Measurements from ENCODE around the gene LAMC3.

The LAMC3 gene

GRCh38 chr9:131082774-131083512 lies 74.0 kb downstream of the LAMC3 start:
- no peaks in the 10 kb centered on the region for H3K27me3 ChIP-seq (ENCODE audit: insufficient read depth, low read depth, severe bottlenecking)
- no peaks in the 10 kb centered on the region for H3K36me3 ChIP-seq
- DNase-seq: no peak
- no peak overlapping the region for H3K27ac ChIP-seq
- H3K4me3 ChIP-seq (ENCODE audit: low read depth, low read length): no peak overlapping the region
- H3K9me3 ChIP-seq (ENCODE audit: severe bottlenecking): no peaks in the 10 kb centered on the region
- TF ChIP-seq CTCF (IDR thresholded peaks at IDR 0.05; ENCODE audit: low read depth, low read length): no peak

- no peak overlapping the region for H3K27ac ChIP-seq
- no peaks in the 10 kb centered on the region for H3K9me3 ChIP-seq (ENCODE audit: severe bottlenecking)
- no peaks in the 10 kb centered on the region for H3K27me3 ChIP-seq (ENCODE audit: insufficient read depth, low read depth, severe bottlenecking)
- no peak for DNase-seq
- no peaks in the 10 kb centered on the region for H3K36me3 ChIP-seq
- no peak overlapping the region for H3K4me3 ChIP-seq (ENCODE audit: low read depth, low read length)
- TF ChIP-seq CTCF (IDR thresholded peaks at IDR 0.05; ENCODE audit: low read depth, low read length): no peak
Measured at GRCh38 chr9:131084661-131085369, 75.8 kb downstream of the LAMC3 start.

GRCh38 chr9:131085370-131086122 lies 76.6 kb downstream of the LAMC3 start:
- H3K27ac ChIP-seq: no peak overlapping the region
- no peaks in the 10 kb centered on the region for H3K27me3 ChIP-seq (ENCODE audit: insufficient read depth, low read depth, severe bottlenecking)
- no peaks in the 10 kb centered on the region for H3K9me3 ChIP-seq (ENCODE audit: severe bottlenecking)
- DNase-seq: no peak
- no peak for TF ChIP-seq CTCF (IDR thresholded peaks at IDR 0.05; ENCODE audit: low read depth, low read length)
- no peak overlapping the region for H3K4me3 ChIP-seq (ENCODE audit: low read depth, low read length)
- H3K36me3 ChIP-seq: no peaks in the 10 kb centered on the region

- no peak for DNase-seq
- no peak overlapping the region for H3K27ac ChIP-seq
Measured at GRCh38 chr9:131087354-131087893, 78.5 kb downstream of the LAMC3 start.

More at GRCh38 chr9:131087354-131087893, 78.5 kb downstream of the LAMC3 start:
- TF ChIP-seq CTCF (IDR thresholded peaks at IDR 0.05; ENCODE audit: low read depth, low read length): no peak
- Histone ChIP-seq H3K27me3 (ENCODE audit: insufficient read depth, low read depth, severe bottlenecking) (no peaks in the 10 kb centered on the region), H3K36me3 (no peaks in the 10 kb centered on the region), H3K9me3 (ENCODE audit: severe bottlenecking) (no peaks in the 10 kb centered on the region), H3K4me3 (ENCODE audit: low read depth, low read length) (no peak overlapping the region)

Measured in WERI-Rb-1 (cell line).